Measurements from ENCODE around the gene NR2E1. TPM values are rescaled to one million over a fixed set of nuclear protein-coding genes. Genes with fewer than 3 reads are reported as not detected.

NR2E1 gene
- total and polyA plus RNA-seq, 10 donors, result not detected

DNA sequence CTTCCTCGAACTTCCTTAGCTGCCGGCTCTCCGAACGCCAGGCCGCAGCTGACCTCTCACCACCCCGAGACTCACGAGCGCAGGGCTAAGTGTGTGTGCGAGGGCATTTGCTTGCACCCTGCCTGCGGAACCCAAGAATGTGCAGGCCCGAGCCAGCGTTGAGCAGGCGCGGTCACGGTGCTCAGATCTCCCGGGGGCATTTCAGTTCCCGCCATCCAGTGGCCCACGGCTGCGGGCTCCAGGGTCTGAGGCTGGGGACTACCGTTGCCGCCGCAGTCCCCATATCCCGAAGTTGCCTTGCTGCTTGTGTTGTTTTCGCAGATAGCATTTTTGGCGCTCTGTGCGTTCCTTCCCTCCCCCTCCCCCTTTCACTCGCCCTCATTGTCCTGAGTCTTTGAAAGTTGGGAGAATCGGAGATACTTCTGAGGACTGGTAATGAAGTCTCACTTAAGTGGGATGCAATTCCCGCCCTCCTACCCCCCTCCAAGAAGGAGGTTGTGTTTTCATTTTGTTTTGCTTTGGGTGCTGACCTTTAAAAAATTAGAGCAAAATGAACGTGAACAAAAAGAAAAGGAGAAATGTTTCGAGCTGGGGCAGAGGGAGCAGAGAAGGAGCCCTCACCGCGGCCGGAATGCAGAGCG, 1.7 kb downstream of the NR2E1 start:
- H3K4me1 ChIP-seq, result peaks cover 46 to 79% (median 68%) of the 10 kb centered on the region in 6 donors
- peak overlapping the region in 6 of 8 donors; percentile 28 to 63 (median 36) for H3K4me3 ChIP-seq
- no peaks in the 10 kb centered on the region for H3K36me3 ChIP-seq
- WGBS, 5 donors, result 10 to 25% (median 15%) methylated on average over 32 to 35 of the region's 35 CpGs
- H3K27ac ChIP-seq, result no peak overlapping the region
- no peak for DNase-seq
- TF ChIP-seq POLR2AphosphoS5 (IDR thresholded peaks at IDR 0.05) (no peak), POLR2A (IDR thresholded peaks at IDR 0.05) (no peak)
- TF ChIP-seq, protein P1, sequence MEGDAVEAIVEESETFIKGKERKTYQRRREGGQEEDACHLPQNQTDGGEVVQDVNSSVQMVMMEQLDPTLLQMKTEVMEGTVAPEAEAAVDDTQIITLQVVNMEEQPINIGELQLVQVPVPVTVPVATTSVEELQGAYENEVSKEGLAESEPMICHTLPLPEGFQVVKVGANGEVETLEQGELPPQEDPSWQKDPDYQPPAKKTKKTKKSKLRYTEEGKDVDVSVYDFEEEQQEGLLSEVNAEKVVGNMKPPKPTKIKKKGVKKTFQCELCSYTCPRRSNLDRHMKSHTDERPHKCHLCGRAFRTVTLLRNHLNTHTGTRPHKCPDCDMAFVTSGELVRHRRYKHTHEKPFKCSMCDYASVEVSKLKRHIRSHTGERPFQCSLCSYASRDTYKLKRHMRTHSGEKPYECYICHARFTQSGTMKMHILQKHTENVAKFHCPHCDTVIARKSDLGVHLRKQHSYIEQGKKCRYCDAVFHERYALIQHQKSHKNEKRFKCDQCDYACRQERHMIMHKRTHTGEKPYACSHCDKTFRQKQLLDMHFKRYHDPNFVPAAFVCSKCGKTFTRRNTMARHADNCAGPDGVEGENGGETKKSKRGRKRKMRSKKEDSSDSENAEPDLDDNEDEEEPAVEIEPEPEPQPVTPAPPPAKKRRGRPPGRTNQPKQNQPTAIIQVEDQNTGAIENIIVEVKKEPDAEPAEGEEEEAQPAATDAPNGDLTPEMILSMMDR (IDR thresholded peaks at IDR 0.05 in 8 of 11, conservative IDR thresholded peaks at IDR 0.05 in 3 of 11), result no peak
- intact Hi-C loops (cut with DNase I; ENCODE audit: low total_unique reads), result no loop called here
- peaks cover 37 to 100% (median 100%) of the 10 kb centered on the region in 7 donors for H3K27me3 ChIP-seq (replicated peaks in 1 of 7)
- no peaks in the 10 kb centered on the region for H3K9me3 ChIP-seq

DNA sequence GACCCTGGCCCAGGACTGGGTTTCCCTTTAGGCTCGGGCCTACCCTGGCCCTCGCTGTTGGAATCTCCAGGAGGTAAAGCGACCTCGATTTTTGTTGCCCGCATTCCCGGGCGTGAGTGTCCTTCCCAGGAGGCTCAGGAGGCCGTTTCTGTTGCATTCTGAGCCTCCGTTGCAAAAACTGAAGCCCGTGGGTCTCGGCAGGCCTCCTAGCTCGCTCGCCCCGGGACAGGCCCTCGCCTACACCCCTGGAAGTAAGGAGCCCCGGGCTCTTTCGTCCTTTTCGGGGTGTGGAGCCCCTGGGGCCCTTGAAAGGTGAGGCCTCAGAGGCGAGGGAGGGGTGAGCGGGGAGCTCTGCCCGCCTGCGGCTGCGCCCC, 2.3 kb downstream of the NR2E1 start:
- WGBS, 5 donors, result 4 to 17% (median 10%) methylated on average over 10 to 23 of the region's 23 CpGs
- peak overlapping the region; percentile 9 to 63 (median 32) for H3K4me3 ChIP-seq

DNA sequence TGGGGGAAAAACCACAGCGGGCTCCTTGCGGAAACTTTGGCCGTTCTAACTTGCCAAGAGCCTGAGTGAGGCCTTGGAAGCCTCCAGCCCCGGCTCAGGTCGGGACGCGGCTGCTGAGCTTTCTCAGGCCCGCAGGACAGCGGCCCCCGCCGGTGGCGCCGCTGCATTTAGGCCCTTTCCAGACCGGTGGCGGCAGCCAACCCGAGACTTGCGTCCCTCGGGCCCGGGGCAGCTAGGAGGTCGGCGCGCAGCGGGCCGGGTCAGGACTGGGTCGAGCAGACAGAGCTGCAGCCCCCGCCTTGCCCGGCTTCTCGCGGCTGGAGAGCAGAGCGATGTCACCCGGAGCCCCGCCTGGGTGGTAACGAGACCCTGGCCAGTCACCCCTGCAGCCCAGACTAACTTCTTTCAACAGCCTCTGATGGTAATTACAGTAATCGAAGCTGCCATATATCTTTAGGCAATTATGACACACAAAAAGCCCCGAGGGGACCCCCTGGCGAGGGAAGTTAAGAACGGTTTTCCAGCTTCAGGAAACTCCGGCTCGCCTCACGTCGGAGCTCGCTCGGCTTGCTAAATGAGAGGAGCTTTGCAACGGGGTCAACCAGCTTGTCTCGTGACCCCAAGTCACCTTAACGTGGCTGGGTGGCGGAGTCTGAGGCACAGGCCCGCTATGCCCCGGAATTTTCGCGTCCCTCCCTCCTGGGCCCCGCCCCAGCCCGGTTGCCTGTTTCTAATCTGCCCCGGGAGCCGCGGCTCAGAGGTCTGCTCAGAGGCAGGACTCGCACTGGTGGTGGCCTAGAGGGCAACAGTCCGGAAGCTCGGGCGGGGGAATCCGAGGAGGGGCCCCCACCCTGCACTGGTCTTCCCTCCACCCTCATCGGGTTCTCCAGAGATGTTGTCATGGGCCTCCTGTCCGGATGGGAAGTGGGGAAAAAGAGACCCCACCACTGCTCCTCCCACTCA, 3.0 kb downstream of the NR2E1 start:
- Histone ChIP-seq H3K36me3 (no peaks in the 10 kb centered on the region), H3K9me3 (no peaks in the 10 kb centered on the region), H3K27me3 (replicated peaks in 1 of 7) (peaks cover 37 to 100% (median 99%) of the 10 kb centered on the region in 7 donors), H3K4me1 (peaks cover 46 to 75% (median 65%) of the 10 kb centered on the region in 6 donors), H3K4me3 (peak overlapping the region; percentile 9 to 63 (median 32)), H3K27ac (no peak overlapping the region)
- DNase-seq, result peak; percentile 88
- 2 to 4% (median 3%) methylated on average over 15 to 63 of the region's 63 CpGs for WGBS, 5 donors
- intact Hi-C loops (cut with DNase I; ENCODE audit: low total_unique reads), result no loop called here
- TF ChIP-seq, protein P1 (IDR thresholded peaks at IDR 0.05 in 8 of 11, conservative IDR thresholded peaks at IDR 0.05 in 3 of 11), result peak in 5 of 11 experiments; percentile 18 to 33 (median 24)
- no peak for TF ChIP-seq POLR2A (IDR thresholded peaks at IDR 0.05)
- peak in 1 of 3 donors; percentile 41 for TF ChIP-seq POLR2AphosphoS5 (IDR thresholded peaks at IDR 0.05)

More for the DNA sequence above, 2.3 kb downstream of the NR2E1 start:
- TF ChIP-seq POLR2A (IDR thresholded peaks at IDR 0.05) (no peak), POLR2AphosphoS5 (IDR thresholded peaks at IDR 0.05) (no peak)
- TF ChIP-seq, protein P1 (IDR thresholded peaks at IDR 0.05 in 8 of 11, conservative IDR thresholded peaks at IDR 0.05 in 3 of 11), result no peak
- Histone ChIP-seq H3K27me3 (replicated peaks in 1 of 7) (peaks cover 37 to 100% (median 99%) of the 10 kb centered on the region in 7 donors), H3K27ac (no peak overlapping the region), H3K36me3 (no peaks in the 10 kb centered on the region), H3K9me3 (no peaks in the 10 kb centered on the region), H3K4me1 (peaks cover 46 to 79% (median 68%) of the 10 kb centered on the region in 6 donors)
- intact Hi-C loops (cut with DNase I; ENCODE audit: low total_unique reads), result no loop called here
- no peak for DNase-seq

Measured in spleen (tissue), 11 donors.